ENCODE measurements around the gene SCAMP5. TPM values are rescaled to one million over a fixed set of nuclear protein-coding genes. Genes with fewer than 3 reads are reported as not detected.

Gene SCAMP5
- total and polyA plus RNA-seq, 2 of the 13 experiments (the other 11 are each of a cell fraction or from before 2014, with no cell fraction given): 34.3 to 49.0 TPM

DNA sequence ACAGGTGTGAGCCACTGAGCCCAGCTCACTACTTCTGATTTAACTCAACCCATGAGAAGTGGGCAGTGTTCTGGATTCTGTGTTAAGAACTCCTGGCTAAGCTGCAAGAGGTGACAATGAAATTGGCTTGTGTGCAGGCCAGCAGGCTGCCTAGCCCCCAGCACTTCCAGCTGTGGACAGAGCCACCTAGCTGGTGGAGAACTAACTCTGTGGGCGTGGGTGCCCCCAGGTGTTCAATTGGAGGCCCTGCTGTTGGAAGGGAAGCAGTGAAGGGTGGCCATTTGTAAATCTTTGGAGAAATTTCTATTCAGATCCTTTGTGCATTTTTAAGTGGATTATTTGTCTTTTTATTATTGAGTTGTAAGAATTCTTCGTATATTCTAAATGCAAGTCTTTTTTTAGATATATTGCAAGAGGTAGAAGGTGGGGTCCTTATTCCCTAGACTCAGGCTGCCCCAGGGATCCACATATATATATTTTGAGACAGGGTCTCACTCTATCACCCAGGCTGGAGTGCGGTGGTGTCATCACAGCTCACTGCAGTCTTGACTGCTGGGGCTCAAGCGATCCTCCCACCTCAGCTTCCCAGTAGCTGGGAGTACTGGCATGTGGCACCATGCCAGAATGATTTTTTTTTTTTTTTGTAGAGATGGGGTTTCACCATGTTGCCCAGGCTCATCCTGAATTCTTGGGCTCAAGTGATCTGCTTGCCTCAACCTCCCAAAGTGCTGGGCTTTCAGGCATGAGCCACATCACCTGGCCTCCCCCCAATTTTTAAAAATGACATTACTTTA is 7.2 kb upstream of the SCAMP5 start:
- H2AFZ ChIP-seq (ENCODE audit: low read length): no peak overlapping the region
- ChIA-PET CTCF (ENCODE audit: low intra/inter-chr PET ratio, low total read pairs) (interaction anchor here (0.6 kb wide), 1 partner anchor 87 kb away, joined by 3 read pairs; no protein-coding TSS in a partner anchor), POLR2A (no interaction called here)
- H3K27me3 ChIP-seq (ENCODE audit: control insufficient read depth in 1 of 2, insufficient read depth in 2 of 2, low read length in 2 of 2): peaks cover 0 to 18% of the 10 kb centered on the region in 2 experiments; a peak in 4 of 5 replicates
- no peak overlapping the region for H3K27ac ChIP-seq (ENCODE audit: extremely low read length, insufficient read depth, low read length)
- WGBS (ENCODE audit: low lambda C conversion rate): 12% methylated on average over 4 of the region's 4 CpGs
- H3K9ac ChIP-seq (ENCODE audit: insufficient read depth, low read depth, low read length): no peak overlapping the region
- FAIRE-seq (peak; percentile 86), DNase-seq (ENCODE audit: low spot score) (peak; percentile 65), ATAC-seq (peak; percentile 99)
- intact Hi-C loops (cut with micrococcal nuclease; ENCODE audit: unreplicated experiment) (loop anchor here (2.0 kb wide), 1 partner anchor 37 kb away; no protein-coding TSS in a partner anchor), in situ Hi-C loops (cut with HindIII; ENCODE audit: extremely low pct_ligation_motif_present, low pct_unique_long_range_greater_than_20kb) (no loop called here)
- 0 out of 2 replicates have a peak, but pooled peaks cover 7% of the 10 kb centered on the region for H3K4me1 ChIP-seq (ENCODE audit: insufficient read depth, low read length)
- no peaks in the 10 kb centered on the region for H4K20me1 ChIP-seq (ENCODE audit: insufficient read depth, low read length)
- no peak overlapping the region for H3K4me3 ChIP-seq (replicated peaks in 1 of 3; ENCODE audit: insufficient read depth in 1 of 3, low read depth in 2 of 3, low read length in 3 of 3)
- no peaks in the 10 kb centered on the region for H3K9me3 ChIP-seq (ENCODE audit: low read length)
- H3K79me2 ChIP-seq (ENCODE audit: insufficient read depth, low read length): no peaks in the 10 kb centered on the region
- H3K4me2 ChIP-seq (ENCODE audit: low read depth, low read length): no peak overlapping the region
- H3K36me3 ChIP-seq (replicated peaks in 1 of 2; ENCODE audit: control insufficient read depth in 1 of 2, insufficient read depth in 2 of 2, low read length in 2 of 2): no peaks in the 10 kb centered on the region
- no TSS peak for BruUV-seq (replicated peaks)
- TF ChIP-seq, protein P1, sequence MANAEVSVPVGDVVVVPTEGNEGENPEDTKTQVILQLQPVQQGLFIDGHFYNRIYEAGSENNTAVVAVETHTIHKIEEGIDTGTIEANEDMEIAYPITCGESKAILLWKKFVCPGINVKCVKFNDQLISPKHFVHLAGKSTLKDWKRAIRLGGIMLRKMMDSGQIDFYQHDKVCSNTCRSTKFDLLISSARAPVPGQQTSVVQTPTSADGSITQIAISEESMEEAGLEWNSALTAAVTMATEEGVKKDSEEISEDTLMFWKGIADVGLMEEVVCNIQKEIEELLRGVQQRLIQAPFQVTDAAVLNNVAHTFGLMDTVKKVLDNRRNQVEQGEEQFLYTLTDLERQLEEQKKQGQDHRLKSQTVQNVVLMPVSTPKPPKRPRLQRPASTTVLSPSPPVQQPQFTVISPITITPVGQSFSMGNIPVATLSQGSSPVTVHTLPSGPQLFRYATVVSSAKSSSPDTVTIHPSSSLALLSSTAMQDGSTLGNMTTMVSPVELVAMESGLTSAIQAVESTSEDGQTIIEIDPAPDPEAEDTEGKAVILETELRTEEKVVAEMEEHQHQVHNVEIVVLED (CRISPR knock-in tag; IDR thresholded peaks at IDR 0.05; ENCODE audit: borderline replicate concordance): no peak
- TF ChIP-seq, protein P2, sequence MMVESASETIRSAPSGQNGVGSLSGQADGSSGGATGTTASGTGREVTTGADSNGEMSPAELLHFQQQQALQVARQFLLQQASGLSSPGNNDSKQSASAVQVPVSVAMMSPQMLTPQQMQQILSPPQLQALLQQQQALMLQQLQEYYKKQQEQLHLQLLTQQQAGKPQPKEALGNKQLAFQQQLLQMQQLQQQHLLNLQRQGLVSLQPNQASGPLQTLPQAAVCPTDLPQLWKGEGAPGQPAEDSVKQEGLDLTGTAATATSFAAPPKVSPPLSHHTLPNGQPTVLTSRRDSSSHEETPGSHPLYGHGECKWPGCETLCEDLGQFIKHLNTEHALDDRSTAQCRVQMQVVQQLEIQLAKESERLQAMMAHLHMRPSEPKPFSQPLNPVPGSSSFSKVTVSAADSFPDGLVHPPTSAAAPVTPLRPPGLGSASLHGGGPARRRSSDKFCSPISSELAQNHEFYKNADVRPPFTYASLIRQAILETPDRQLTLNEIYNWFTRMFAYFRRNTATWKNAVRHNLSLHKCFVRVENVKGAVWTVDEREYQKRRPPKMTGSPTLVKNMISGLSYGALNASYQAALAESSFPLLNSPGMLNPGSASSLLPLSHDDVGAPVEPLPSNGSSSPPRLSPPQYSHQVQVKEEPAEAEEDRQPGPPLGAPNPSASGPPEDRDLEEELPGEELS (CRISPR knock-in tag; IDR thresholded peaks at IDR 0.05): no peak
- no peak for TF ChIP-seq SMARCC2 (IDR thresholded peaks at IDR 0.05)
- TF ChIP-seq, protein P3, sequence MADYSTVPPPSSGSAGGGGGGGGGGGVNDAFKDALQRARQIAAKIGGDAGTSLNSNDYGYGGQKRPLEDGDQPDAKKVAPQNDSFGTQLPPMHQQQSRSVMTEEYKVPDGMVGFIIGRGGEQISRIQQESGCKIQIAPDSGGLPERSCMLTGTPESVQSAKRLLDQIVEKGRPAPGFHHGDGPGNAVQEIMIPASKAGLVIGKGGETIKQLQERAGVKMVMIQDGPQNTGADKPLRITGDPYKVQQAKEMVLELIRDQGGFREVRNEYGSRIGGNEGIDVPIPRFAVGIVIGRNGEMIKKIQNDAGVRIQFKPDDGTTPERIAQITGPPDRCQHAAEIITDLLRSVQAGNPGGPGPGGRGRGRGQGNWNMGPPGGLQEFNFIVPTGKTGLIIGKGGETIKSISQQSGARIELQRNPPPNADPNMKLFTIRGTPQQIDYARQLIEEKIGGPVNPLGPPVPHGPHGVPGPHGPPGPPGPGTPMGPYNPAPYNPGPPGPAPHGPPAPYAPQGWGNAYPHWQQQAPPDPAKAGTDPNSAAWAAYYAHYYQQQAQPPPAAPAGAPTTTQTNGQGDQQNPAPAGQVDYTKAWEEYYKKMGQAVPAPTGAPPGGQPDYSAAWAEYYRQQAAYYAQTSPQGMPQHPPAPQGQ (CRISPR knock-in tag; IDR thresholded peaks at IDR 0.05; ENCODE audit: borderline replicate concordance): no peak
- TF ChIP-seq, protein P4, sequence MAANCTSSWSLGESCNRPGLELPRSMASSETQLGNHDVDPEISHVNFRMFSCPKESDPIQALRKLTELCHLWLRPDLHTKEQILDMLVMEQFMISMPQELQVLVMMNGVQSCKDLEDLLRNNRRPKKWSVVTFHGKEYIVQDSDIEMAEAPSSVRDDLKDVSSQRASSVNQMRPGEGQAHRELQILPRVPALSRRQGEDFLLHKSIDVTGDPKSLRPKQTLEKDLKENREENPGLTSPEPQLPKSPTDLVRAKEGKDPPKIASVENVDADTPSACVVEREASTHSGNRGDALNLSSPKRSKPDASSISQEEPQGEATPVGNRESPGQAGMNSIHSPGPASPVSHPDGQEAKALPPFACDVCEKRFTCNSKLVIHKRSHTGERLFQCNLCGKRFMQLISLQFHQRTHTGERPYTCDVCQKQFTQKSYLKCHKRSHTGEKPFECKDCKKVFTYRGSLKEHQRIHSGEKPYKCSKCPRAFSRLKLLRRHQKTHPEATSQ (CRISPR knock-in tag; IDR thresholded peaks at IDR 0.05; ENCODE audit: borderline replicate concordance): no peak
- TF ChIP-seq HDAC2 (CRISPR knock-in tag; IDR thresholded peaks at IDR 0.05): peak; percentile 52; the same call in 1 of the 2 replicates
- TF ChIP-seq, protein P5, sequence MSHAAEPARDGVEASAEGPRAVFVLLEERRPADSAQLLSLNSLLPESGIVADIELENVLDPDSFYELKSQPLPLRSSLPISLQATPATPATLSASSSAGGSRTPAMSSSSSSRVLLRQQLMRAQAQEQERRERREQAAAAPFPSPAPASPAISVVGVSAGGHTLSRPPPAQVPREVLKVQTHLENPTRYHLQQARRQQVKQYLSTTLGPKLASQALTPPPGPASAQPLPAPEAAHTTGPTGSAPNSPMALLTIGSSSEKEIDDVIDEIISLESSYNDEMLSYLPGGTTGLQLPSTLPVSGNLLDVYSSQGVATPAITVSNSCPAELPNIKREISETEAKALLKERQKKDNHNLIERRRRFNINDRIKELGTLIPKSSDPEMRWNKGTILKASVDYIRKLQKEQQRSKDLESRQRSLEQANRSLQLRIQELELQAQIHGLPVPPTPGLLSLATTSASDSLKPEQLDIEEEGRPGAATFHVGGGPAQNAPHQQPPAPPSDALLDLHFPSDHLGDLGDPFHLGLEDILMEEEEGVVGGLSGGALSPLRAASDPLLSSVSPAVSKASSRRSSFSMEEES (CRISPR knock-in tag; IDR thresholded peaks at IDR 0.05): peak; percentile 30; the same call in 1 of the 2 replicates
- TF ChIP-seq ZNF263 (CRISPR knock-in tag; IDR thresholded peaks at IDR 0.05): 0 out of 2 replicates have a peak, but pooled peaks have one; percentile 21
- no peak for TF ChIP-seq SRSF9 (IDR thresholded peaks at IDR 0.05; ENCODE audit: borderline replicate concordance, insufficient read depth, low read depth, low read length, poor library complexity, severe bottlenecking)
- TF ChIP-seq MZF1 (CRISPR knock-in tag; IDR thresholded peaks at IDR 0.05; ENCODE audit: borderline replicate concordance): no peak
- no peak for TF ChIP-seq MAFK (conservative IDR thresholded peaks at IDR 0.05 in 1 of 2, IDR thresholded peaks at IDR 0.05 in 1 of 2; ENCODE audit: low read length in 2 of 2)
- TF ChIP-seq ZFP36L2 (CRISPR knock-in tag; IDR thresholded peaks at IDR 0.05): no peak
- TF ChIP-seq ETV5 (CRISPR knock-in tag; IDR thresholded peaks at IDR 0.05; ENCODE audit: borderline replicate concordance): peak; percentile 24; the same call in 1 of the 2 replicates

All from HepG2 (cell line).